T47D (cell line): ENCODE measurements around the gene STAG2.

Experiments
- DNase-seq, 2 experiments: peaks; one replicate each; pipeline versions ENCODE4 v3.0.0 to v3.0.0-alpha.2; 2011 to 2012; ENCODE audit warnings: low read depth in 1 of 2, low spot score in 1 of 2
- JUND ChIP-seq: IDR thresholded peaks from 2 replicates; pipeline ENCODE4 v1.6.1; 2012; ENCODE audit warnings: low read depth
- in situ Hi-C: cut with HindIII; loops from 2 replicates; pipeline ENCODE4 v1.10.0; 2016; ENCODE audit warnings: low sequenced_read_pairs, low pct_unique_long_range_greater_than_20kb

Gene STAG2

DNA sequence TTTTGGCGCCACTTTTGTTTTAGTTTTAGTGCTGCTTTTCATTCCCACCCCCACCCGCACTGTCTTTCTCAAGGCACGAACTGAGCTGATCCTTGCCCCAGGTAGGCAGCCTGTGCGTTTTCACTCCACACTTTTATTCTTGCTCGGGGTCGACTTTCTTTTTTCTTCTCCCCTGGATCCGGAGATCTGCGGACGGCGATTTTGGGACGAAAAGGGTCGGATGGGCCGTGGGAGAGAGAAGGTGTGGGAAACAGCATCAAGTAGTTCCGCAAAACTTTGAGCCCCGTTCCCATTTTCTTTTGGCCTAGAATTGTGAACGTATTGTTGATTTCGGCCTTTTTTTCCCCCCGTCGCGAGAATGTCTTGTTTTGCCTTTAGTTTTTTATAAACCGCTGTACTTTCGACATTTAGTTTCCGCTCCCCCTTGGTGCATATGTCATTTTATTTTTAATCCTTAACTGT is 531 bp downstream of the STAG2 start:
- in situ Hi-C loops: no loop called here
- peak in 1 of 2 experiments; percentile 28 for DNase-seq
- no peak for TF ChIP-seq JUND

DNA sequence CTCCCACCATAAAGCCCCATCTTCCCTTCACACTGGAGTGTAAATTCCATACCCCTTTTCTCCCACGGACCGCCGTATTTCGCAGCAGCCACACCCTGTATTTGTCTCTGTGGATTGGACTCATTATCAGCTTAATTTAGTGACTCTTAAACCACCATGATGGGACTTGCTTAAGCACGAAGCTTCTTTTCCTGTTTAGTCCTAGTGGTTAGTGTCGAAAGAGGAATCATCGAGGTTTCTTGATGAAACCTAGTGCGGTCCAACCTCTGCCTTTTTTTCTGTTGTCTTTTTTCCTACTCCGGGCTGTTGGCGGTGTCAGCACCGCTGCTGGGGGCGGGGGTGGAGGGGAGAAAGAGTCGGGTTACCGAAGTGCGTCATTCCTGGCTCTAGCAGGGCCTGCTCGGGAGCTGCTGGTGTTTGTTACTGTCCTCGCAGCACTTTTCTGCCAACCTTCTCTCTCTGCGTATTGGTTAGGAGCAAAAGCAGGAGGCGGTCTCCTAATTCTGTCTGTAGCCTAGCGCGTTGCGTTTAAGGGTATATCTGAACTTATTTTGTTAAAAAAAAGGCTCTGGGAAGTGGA is 1.4 kb downstream of the STAG2 start:
- DNase-seq: peak; percentile 44 to 91
- in situ Hi-C loops: no loop called here
- no peak for TF ChIP-seq JUND

DNA sequence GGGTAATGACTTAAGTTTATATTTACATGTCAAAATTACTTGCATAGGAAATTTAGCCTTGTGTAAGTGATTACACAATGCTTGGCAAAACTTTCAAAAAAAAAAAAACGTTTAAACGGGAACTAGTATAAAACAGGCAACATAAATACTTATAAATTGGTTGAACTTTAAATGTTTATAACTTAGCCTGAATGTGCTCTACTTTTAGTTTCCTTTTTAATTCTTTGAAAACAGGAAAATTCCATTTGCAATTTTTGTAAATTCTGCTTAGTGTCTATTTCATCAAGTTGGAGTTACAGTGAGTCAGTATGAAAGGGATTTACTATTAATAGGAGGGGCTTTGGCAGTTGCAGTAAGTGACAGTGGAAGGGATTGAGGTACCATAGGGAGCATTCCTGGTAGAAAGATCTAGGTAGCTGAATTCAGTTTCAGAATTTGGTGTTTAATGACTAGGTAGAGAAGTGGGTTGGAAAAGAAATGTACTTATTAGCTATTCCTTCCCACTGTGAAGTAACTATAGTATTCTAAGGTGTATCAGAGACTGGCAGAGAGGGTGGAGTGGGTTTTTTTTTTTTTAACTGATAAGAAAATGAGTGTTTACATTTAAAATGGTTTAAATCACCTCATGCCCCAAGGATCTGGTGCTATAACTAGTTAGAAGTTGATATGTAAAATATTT is 2.8 kb downstream of the STAG2 start:
- in situ Hi-C loops: no loop called here
- no peak for DNase-seq
- TF ChIP-seq JUND: no peak

DNA sequence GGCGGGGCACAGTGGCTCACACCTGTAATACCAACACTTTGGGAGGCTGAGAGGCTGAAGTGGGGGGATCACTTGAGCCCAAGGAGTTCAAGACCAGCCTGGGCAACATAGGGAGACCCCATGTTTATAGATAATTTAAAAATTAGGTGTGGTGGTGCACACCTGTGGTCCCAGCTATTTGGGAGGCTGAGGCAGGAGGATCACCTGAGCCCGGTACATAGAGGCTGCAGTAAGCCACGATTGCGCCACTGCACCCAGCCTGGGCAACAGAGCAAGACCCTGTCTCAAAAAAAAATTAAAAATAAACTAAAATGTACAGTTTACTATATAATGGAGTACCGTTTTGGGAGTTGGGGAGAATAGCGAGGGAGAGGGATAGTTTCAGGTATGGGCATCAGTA is 4.2 kb downstream of the STAG2 start:
- no peak for TF ChIP-seq JUND
- DNase-seq: no peak
- in situ Hi-C loops: no loop called here

DNA sequence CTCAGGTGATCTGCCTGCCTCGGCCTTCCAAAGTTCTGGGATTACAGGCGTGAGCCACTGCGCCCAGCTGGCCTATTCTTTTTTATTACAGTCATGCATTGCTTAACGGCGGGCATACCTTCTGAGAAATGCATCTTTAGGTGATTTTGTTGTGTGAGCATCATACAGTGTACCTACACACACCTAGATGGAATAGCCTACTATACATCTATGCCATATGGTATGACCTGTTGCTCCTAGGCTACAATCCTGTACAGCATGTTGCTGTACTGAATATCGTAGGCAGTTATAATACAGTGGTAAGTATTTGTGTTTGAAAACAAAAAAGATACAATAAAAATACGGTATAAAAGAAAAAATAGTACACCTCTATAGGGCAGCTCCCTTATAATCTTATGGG is 6.0 kb downstream of the STAG2 start:
- in situ Hi-C loops: no loop called here
- TF ChIP-seq JUND: no peak
- no peak for DNase-seq

- DNase-seq: no peak
- in situ Hi-C loops: no loop called here
- TF ChIP-seq JUND: no peak
Measured at GRCh38 chrX:123968383-123969050, 7.0 kb downstream of the STAG2 start.

DNA sequence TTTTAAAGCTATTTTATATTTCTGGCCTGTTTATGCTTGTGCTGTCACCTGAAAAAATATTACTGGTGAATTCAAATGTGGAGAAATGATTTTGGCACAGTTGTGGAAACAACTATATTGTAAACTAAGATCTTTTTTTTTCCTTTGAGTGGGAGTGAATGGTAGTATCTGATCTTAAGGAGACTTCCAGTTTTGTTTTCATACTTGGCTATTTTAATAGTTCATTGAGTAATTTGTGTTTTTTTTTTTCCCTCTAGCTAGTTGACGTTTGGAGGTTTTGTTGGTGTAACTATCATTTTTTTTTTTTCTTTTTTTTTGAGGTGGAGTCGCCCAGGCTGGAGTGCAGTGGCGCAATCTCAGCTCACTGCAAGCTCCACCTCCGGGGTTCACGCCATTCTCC is 10.5 kb downstream of the STAG2 start:
- in situ Hi-C loops: no loop called here
- no peak for DNase-seq
- TF ChIP-seq JUND: no peak

DNA sequence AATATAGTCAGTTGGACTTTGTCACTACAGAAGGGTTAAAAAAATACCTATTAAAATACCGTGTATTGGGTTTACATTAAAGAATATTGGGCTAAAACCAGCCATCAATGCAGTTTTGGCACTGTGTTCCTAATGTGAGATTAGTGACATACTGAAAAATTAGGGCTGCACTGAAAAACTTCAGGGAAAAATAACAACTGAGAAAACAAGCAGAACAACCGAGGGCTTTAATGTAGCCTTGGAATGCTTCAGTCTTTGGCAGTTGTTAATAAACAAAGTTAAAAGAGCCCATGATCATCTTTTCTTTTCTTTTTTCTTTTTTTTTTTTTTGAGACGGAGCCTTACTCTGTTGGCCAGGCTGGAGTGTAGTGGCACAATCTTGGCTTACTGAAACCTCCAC is 12.4 kb downstream of the STAG2 start:
- no peak for TF ChIP-seq JUND
- in situ Hi-C loops: no loop called here
- DNase-seq: no peak

- in situ Hi-C loops: no loop called here
- no peak for TF ChIP-seq JUND
- DNase-seq: no peak
Measured at GRCh38 chrX:123975180-123975579, 13.7 kb downstream of the STAG2 start.

DNA sequence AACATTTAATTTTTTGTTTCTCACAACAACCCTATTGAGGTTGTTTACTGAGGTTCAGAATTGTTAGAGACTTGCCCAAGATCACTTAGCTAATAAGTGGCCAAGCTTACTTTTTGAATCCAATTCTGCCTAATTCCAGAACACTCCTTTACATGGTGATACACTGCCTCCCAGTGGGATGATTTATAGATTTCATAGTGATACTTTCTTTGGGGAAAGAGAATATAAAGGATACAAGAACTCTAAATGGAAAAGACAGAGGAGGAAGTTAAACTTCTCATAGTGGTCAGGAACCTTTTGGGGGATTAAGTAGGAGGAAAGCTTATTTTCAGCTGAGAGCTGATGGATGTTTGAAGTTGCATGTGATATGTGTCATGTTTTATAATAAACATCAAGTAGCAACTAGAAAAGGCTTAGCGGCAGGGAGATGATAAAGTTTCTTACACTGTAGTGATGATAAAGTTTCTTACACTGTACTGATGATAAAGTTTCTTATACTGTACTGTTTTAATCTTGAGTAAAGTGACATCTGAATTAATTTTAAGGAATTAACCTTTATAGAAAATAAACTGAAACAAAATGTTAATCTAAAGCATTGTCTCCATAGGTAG is 15.3 kb downstream of the STAG2 start:
- peak in 1 of 2 experiments; percentile 48 for DNase-seq
- TF ChIP-seq JUND: no peak
- in situ Hi-C loops: no loop called here

DNA sequence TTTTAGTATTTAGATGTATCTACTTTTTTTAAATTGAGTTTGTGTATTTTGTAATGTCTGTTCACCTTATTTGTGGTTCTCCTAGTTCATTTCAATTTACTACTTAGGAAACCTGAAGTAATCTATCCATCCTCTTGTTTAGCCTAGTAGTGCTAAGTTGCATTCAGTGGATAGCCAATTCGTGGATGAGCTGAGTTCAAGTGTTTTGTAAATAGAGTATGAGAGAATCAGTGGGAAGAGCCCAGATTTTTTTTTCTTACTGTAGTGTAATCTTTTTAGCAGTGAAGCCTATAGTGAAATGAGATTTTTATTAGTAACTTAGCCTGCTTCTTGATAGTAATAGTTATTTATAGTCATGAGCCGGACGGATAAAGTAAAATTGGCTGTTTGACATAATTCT is 21.7 kb downstream of the STAG2 start:
- DNase-seq: no peak
- in situ Hi-C loops: no loop called here

GRCh38 chrX:123986377-123986776 is 24.9 kb downstream of the STAG2 start:
- in situ Hi-C loops: no loop called here
- DNase-seq: no peak
- no peak for TF ChIP-seq JUND

More for the DNA sequence above, 21.7 kb downstream of the STAG2 start:
- no peak for TF ChIP-seq JUND

- in situ Hi-C loops: no loop called here
- DNase-seq: peak in 1 of 2 experiments; percentile 32
- TF ChIP-seq JUND: no peak
Measured at GRCh38 chrX:123988423-123989111, 27.1 kb downstream of the STAG2 start.
